GM10266 (cell line): Measurements from ENCODE around the gene PCDHGA10.
"Not testable (repeated sequence)": the region's sequence is repeated elsewhere in the genome, so short reads cannot be mapped to it uniquely, and the experiment has no call there.

Experiments used
- DNase-seq: peaks from one replicate; pipeline ENCODE4 v3.0.0; 2012; ENCODE audit errors: extremely low spot score
- TF ChIP-seq, protein P1 (sequence below): IDR thresholded peaks from 2 replicates; pipeline ENCODE4 v1.5.1; 2012; ENCODE audit warnings: mild to moderate bottlenecking, low read depth; ENCODE audit not compliant: control insufficient read depth, insufficient read depth; ENCODE audit errors: missing control alignments

PCDHGA10 gene

DNA sequence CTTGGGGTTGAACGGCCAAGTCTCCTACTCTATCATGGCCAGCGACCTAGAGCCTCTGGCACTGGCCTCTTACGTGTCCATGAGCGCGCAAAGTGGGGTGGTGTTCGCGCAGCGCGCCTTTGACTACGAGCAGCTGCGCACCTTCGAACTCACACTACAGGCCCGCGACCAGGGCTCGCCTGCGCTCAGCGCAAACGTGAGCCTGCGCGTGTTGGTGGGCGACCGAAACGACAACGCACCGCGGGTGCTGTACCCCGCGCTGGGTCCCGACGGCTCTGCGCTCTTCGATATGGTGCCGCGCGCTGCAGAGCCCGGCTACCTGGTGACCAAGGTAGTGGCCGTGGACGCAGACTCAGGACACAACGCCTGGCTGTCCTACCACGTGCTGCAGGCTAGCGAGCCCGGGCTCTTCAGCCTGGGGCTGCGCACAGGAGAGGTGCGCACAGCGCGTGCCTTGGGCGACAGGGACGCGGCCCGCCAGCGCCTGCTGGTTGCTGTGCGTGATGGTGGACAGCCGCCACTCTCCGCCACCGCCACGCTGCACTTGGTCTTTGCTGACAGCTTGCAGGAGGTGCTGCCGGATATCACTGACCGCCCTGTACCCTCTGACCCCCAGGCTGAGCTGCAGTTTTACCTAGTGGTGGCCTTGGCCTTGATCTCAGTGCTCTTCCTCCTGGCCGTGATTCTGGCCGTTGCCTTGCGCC is 13.1 kb upstream of the PCDHGA10 start:
- TF ChIP-seq, protein P1, sequence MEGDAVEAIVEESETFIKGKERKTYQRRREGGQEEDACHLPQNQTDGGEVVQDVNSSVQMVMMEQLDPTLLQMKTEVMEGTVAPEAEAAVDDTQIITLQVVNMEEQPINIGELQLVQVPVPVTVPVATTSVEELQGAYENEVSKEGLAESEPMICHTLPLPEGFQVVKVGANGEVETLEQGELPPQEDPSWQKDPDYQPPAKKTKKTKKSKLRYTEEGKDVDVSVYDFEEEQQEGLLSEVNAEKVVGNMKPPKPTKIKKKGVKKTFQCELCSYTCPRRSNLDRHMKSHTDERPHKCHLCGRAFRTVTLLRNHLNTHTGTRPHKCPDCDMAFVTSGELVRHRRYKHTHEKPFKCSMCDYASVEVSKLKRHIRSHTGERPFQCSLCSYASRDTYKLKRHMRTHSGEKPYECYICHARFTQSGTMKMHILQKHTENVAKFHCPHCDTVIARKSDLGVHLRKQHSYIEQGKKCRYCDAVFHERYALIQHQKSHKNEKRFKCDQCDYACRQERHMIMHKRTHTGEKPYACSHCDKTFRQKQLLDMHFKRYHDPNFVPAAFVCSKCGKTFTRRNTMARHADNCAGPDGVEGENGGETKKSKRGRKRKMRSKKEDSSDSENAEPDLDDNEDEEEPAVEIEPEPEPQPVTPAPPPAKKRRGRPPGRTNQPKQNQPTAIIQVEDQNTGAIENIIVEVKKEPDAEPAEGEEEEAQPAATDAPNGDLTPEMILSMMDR, result no peak
- DNase-seq, result no peak

DNA sequence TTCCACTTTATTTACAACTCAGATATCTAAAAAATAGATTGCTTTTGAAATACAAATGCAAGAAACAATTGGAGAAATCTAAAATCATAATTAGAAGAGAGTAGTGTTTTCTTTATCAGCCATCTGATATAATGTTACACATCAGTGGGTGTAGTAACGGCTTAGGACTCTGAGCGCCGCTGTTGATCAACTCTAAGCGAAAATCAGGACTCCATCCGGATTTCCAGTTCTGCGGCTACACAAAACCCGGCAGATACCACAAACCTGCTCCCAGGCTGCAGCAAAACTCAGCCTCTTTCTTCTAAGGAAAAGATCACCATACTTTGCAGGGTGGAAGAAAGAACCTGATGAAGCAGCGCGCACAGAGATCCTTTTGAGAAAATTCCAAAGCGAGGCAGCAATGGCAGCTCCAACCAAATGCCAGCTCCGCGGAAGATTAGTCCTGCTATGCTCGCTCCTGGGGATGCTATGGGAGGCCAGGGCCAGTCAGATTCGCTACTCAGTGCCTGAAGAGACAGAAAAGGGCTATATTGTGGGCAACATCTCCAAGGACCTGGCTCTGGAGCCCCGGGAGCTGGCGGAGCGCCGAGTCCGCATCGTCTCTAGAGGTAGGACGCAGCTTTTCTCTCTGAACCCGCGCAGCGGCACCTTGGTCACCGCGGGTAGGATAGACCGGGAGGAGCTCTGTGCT is 10.1 kb upstream of the PCDHGA10 start, which contains the start of gene PCDHGA9:
Gene PCDHGA9 (plus strand): TSS at position 226 of the 691 bp plus-strand sequence. CDS start 175 bp downstream, at position 401.
- DNase-seq, result no peak
- TF ChIP-seq, protein P1, result peak; percentile 31

- no peak for DNase-seq
- TF ChIP-seq, protein P1, result no peak
These were observed 9.4 kb upstream of the PCDHGA10 start for GRCh38 chr5:141403387-141403786.

DNA sequence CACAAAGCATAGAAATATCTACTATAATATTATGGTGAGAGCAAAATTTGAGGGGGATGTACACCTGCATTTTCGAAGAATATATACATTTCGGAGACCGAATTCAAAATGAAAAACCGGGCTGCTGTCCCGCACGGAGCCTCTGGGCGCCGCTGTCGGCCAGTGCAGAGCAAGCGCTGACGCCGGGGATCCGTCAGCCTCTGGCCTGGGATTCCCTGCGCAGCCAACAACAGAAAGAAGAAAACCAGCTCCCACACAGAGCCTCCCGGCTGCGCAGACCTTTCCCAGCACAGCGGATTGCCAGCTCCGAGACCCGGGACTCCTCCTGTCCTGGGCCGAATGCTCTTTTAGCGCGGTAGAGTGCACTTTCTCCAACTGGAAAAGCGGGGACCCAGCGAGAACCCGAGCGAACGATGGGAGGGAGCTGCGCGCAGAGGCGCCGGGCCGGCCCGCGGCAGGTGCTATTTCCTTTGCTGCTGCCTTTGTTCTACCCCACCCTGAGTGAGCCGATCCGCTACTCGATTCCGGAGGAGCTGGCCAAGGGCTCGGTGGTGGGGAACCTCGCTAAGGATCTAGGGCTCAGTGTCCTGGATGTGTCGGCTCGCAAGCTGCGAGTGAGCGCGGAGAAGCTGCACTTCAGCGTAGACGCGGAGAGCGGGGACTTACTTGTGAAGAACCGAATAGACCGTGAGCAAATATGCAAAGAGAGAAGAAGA is 4.8 kb upstream of the PCDHGA10 start, which contains the start of gene PCDHGB6:
Gene PCDHGB6 (plus strand): TSS at position 232 of the 716 bp plus-strand sequence. CDS start 182 bp downstream, at position 414.
- TF ChIP-seq, protein P1, result peak; percentile 27
- DNase-seq, result not testable (repeated sequence)

GRCh38 chr5:141409598-141410306 is 3.0 kb upstream of the PCDHGA10 start:
- TF ChIP-seq, protein P1, result no peak
- no peak for DNase-seq

GRCh38 chr5:141411575-141411974 is 1.2 kb upstream of the PCDHGA10 start:
- no peak for DNase-seq
- TF ChIP-seq, protein P1, result no peak
